ENCODE data around the gene CALU.

GRCh38 chr7:128737441-128737840 is 1.7 kb upstream of the CALU start:
- TF ChIP-seq EP300 (conservative IDR thresholded peaks at IDR 0.05; ENCODE audit: poor library complexity, severe bottlenecking): no peak
- TF ChIP-seq CTCF (IDR thresholded peaks at IDR 0.05; ENCODE audit: poor library complexity, severe bottlenecking): no peak
- TF ChIP-seq TAF1 (IDR thresholded peaks at IDR 0.05; ENCODE audit: low read depth): no peak
- TF ChIP-seq EZH2 (IDR thresholded peaks at IDR 0.05; ENCODE audit: borderline replicate concordance, insufficient read depth, low read length, poor library complexity, severe bottlenecking): no peak
